ENCODE measurements around the gene TRIP6. TPM values are rescaled to one million over a fixed set of nuclear protein-coding genes. Genes with fewer than 3 reads are reported as not detected.

The TRIP6 gene
- total RNA-seq, 2 donors from 2014 or later = 107 to 114 TPM

GRCh38 chr7:100860702-100861615 lies 6.2 kb upstream of the TRIP6 start:
- no peaks in the 10 kb centered on the region for H3K27me3 ChIP-seq (ENCODE audit: control insufficient read depth, insufficient read depth, low read length, poor library complexity, severe bottlenecking)
- no peak for TF ChIP-seq CTCF (conservative IDR thresholded peaks at IDR 0.05)
- H3K27ac ChIP-seq (ENCODE audit: low read depth, low read length) = no peak overlapping the region
- no peak for DNase-seq
- H3K4me3 ChIP-seq (ENCODE audit: low read length) = no peak overlapping the region
- H3K9me3 ChIP-seq (ENCODE audit: control insufficient read depth, low read length) = no peaks in the 10 kb centered on the region
- Mint-ChIP-seq H3K4me3 (no peak overlapping the region), H3K27ac (no peak overlapping the region), H3K9me3 (no peaks in the 10 kb centered on the region), H3K36me3 (ENCODE audit: low read depth) (peaks cover 48% of the 10 kb centered on the region), H3K4me1 (peaks cover 5% of the 10 kb centered on the region), H3K27me3 (ENCODE audit: insufficient read depth) (no peaks in the 10 kb centered on the region)
- no peak overlapping the region for H3K9ac ChIP-seq (ENCODE audit: extremely low read depth, low read length, poor library complexity, severe bottlenecking)
- H3K36me3 ChIP-seq (ENCODE audit: control insufficient read depth, insufficient read depth, low read length) = peaks cover 10% of the 10 kb centered on the region
- WGBS, 2 experiments (ENCODE audit: insufficient coverage in 1 of 2, insufficient read length in 1 of 2) = 94 to 96% methylated on average over 10 to 18 of the region's 18 CpGs
- H3K4me1 ChIP-seq (ENCODE audit: control insufficient read depth, insufficient read depth, low read length) = peaks cover 3% of the 10 kb centered on the region

GRCh38 chr7:100861616-100861985 lies 5.6 kb upstream of the TRIP6 start:
- Histone ChIP-seq H3K27ac (ENCODE audit: low read depth, low read length) (no peak overlapping the region), H3K4me3 (ENCODE audit: low read length) (no peak overlapping the region), H3K4me1 (ENCODE audit: control insufficient read depth, insufficient read depth, low read length) (peaks cover 3% of the 10 kb centered on the region), H3K9ac (ENCODE audit: extremely low read depth, low read length, poor library complexity, severe bottlenecking) (no peak overlapping the region), H3K36me3 (ENCODE audit: control insufficient read depth, insufficient read depth, low read length) (peaks cover 10% of the 10 kb centered on the region), H3K9me3 (ENCODE audit: control insufficient read depth, low read length) (no peaks in the 10 kb centered on the region), H3K27me3 (ENCODE audit: control insufficient read depth, insufficient read depth, low read length, poor library complexity, severe bottlenecking) (no peaks in the 10 kb centered on the region)
- no peak for TF ChIP-seq CTCF (conservative IDR thresholded peaks at IDR 0.05)
- Mint-ChIP-seq H3K4me3 (no peak overlapping the region), H3K27ac (no peak overlapping the region), H3K27me3 (ENCODE audit: insufficient read depth) (no peaks in the 10 kb centered on the region), H3K36me3 (ENCODE audit: low read depth) (peaks cover 48% of the 10 kb centered on the region), H3K9me3 (no peaks in the 10 kb centered on the region), H3K4me1 (peaks cover 5% of the 10 kb centered on the region)
- no peak for DNase-seq
- 97% methylated on average over 9 to 14 of the region's 14 CpGs for WGBS, 2 experiments (ENCODE audit: insufficient coverage in 1 of 2, insufficient read length in 1 of 2)

GRCh38 chr7:100863406-100863950 lies 3.7 kb upstream of the TRIP6 start:
- Mint-ChIP-seq H3K4me1 (peaks cover 13% of the 10 kb centered on the region), H3K36me3 (ENCODE audit: low read depth) (peaks cover 42% of the 10 kb centered on the region), H3K4me3 (no peak overlapping the region), H3K27me3 (ENCODE audit: insufficient read depth) (no peaks in the 10 kb centered on the region), H3K27ac (no peak overlapping the region), H3K9me3 (no peaks in the 10 kb centered on the region)
- no peak overlapping the region for H3K9ac ChIP-seq (ENCODE audit: extremely low read depth, low read length, poor library complexity, severe bottlenecking)
- no peak for TF ChIP-seq CTCF (conservative IDR thresholded peaks at IDR 0.05)
- H3K4me1 ChIP-seq (ENCODE audit: control insufficient read depth, insufficient read depth, low read length) = peaks cover 4% of the 10 kb centered on the region
- no peaks in the 10 kb centered on the region for H3K9me3 ChIP-seq (ENCODE audit: control insufficient read depth, low read length)
- no peak for DNase-seq
- no peak overlapping the region for H3K27ac ChIP-seq (ENCODE audit: low read depth, low read length)
- no peaks in the 10 kb centered on the region for H3K27me3 ChIP-seq (ENCODE audit: control insufficient read depth, insufficient read depth, low read length, poor library complexity, severe bottlenecking)
- 92 to 95% methylated on average over 8 to 10 of the region's 10 CpGs for whole genome bisulfite sequencing, 2 experiments (ENCODE audit: insufficient coverage in 1 of 2, insufficient read length in 1 of 2)
- peaks cover 10% of the 10 kb centered on the region for H3K36me3 ChIP-seq (ENCODE audit: control insufficient read depth, insufficient read depth, low read length)
- H3K4me3 ChIP-seq (ENCODE audit: low read length) = no peak overlapping the region

Measured in endodermal cell (in vitro differentiated cells).